ENCODE results near the gene CRABP2. TPM values are rescaled to one million over a fixed set of nuclear protein-coding genes. Genes with fewer than 3 reads are reported as not detected.

CRABP2 gene
- total RNA-seq, 1 experiment from 2014 or later: 1.9 TPM

DNA sequence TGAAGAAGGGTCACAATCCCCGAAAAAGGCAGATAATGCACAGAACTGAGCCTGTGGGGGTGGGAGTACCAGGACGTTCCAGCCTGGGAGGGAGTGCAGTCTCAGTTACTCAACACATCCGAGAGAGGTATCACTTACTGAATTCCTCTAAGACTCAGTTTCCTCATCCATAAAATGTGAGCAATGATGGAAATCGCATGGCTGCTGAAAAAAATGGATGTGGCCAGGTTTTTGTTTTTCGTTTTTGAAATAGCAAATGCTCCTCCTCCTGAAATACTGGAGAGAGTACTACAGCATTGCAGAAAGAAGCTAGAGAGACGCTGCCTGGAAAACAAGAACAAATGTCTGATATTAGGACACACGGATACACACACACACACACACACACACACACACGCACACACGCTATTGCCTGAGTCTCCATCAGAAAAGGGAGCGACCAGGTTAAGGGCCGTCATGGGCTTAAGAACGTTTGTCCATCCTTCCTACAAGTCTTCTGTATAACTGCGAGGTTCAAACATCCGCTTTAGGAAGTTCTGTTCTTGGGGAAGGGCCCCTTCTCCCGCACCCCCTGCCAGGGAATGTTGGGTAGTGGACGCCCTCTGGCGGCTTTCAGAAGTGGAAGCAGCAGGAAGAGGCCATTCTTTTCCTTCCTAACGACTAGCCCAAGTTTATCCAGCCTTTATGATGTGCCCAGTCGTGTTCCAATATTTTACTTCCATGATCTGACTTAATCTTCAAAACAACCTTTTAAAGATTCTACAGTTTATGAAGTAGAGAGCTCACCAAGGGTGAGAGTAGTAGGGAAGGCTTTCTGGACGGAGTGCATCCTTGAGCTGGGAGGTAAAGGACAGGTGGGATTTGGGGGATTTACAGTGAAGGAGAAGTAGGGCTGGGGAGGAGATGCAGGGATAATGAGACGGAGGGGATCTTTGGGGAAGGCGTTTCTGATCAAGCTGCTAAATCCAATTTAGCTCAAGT is 27.5 kb downstream of the CRABP2 start:
- no peak overlapping the region for H3K4me3 Mint-ChIP-seq (ENCODE audit: unreplicated experiment)
- CTCF ChIA-PET: interaction anchor here (0.6 to 47.2 kb wide), 38 partner anchors 8 to 1865 kb away, joined by 3 to 2415 read pairs (median 4); partner anchors contain the start of genes CRABP2, ISG20L2 and METTL25B

DNA sequence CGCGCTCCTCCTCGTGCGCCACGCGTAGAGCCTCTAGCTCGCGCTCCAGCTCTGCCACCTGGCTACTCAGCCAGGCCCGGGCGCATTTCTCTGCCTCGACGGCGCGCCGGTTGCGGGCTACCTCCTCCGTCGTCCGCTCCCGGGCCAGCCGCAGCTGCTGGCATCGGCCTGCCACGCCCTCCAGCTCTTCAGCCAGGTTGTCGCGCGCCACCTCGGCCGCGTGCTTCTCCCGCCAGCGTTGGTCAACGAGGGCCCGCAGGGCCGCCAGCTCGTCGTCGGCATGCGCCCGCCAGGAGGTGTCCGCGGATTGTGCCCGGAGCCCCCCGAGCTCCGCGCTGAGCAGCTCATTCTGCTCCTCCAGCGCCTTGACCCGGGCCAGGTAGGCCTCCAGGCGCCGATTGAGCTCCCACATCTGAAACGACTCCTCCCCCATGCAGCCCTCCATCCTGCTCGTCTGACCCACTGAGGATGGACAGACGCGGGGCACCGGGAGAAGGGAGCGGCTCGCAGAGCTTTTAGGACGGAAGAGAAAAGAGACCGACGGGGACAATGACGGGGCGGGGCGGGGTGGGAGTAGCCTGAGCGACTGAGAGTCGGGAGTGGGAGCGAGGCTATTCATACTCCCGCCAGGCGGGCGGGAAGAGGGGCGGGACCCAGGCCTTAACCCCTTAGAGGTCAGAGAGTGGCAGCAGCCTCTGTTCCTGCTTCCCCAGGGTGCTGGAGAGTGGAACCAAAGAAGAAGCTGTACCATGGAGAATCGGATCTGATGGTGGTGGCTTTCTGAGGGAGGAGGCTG is 28.4 kb downstream of the CRABP2 start, which contains the start of gene NES:
Gene NES, minus strand, starts transcription at position 588 of the 796 bp plus-strand sequence. Its CDS starts 143 bp downstream, at position 445.
- no peak within 1 kb of the TSS for H3K27ac Mint-ChIP-seq (ENCODE audit: low read depth, unreplicated experiment)
- no peak for DNase-seq (ENCODE audit: unreplicated experiment)
- intact Hi-C loops (cut with micrococcal nuclease): no loop called here
- H3K27me3 Mint-ChIP-seq (ENCODE audit: insufficient read depth, unreplicated experiment): peaks cover 55% of the 10 kb centered on the region
- no peaks in the 10 kb centered on the region for H3K9me3 Mint-ChIP-seq (ENCODE audit: unreplicated experiment)
- H3K4me3 Mint-ChIP-seq (ENCODE audit: unreplicated experiment): no peak within 1 kb of the TSS
- no TSS peak for BruUV-seq (replicated peaks)
- TF ChIP-seq, protein P1, sequence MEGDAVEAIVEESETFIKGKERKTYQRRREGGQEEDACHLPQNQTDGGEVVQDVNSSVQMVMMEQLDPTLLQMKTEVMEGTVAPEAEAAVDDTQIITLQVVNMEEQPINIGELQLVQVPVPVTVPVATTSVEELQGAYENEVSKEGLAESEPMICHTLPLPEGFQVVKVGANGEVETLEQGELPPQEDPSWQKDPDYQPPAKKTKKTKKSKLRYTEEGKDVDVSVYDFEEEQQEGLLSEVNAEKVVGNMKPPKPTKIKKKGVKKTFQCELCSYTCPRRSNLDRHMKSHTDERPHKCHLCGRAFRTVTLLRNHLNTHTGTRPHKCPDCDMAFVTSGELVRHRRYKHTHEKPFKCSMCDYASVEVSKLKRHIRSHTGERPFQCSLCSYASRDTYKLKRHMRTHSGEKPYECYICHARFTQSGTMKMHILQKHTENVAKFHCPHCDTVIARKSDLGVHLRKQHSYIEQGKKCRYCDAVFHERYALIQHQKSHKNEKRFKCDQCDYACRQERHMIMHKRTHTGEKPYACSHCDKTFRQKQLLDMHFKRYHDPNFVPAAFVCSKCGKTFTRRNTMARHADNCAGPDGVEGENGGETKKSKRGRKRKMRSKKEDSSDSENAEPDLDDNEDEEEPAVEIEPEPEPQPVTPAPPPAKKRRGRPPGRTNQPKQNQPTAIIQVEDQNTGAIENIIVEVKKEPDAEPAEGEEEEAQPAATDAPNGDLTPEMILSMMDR (IDR thresholded peaks at IDR 0.05; ENCODE audit: unreplicated experiment): no peak
- CTCF ChIA-PET: interaction anchor here (0.6 to 47.2 kb wide), 27 partner anchors 9 to 1864 kb away, joined by 3 to 2415 read pairs (median 4); partner anchors contain the start of genes CRABP2, ISG20L2 and METTL25B
- POLR2A ChIA-PET: interaction anchor here (0.6 to 3.5 kb wide), 3 partner anchors 9 to 55 kb away, joined by 3 to 19 read pairs (median 5); no protein-coding TSS in a partner anchor
- peaks cover 5% of the 10 kb centered on the region for H3K36me3 Mint-ChIP-seq (ENCODE audit: insufficient read depth, unreplicated experiment)
- peaks cover 6% of the 10 kb centered on the region for H3K4me1 Mint-ChIP-seq (ENCODE audit: insufficient read depth, unreplicated experiment)

More for the DNA sequence above, 27.5 kb downstream of the CRABP2 start:
- intact Hi-C loops (cut with micrococcal nuclease): loop anchor here (1.0 kb wide), 2 partner anchors 18 to 52 kb away; no protein-coding TSS in a partner anchor
- TF ChIP-seq, protein P1 (IDR thresholded peaks at IDR 0.05; ENCODE audit: unreplicated experiment): peak; percentile 91
- POLR2A ChIA-PET: interaction anchor here (0.6 to 3.5 kb wide), 2 partner anchors 18 to 56 kb away, joined by 3 to 19 read pairs; no protein-coding TSS in a partner anchor
- H3K9me3 Mint-ChIP-seq (ENCODE audit: unreplicated experiment): no peaks in the 10 kb centered on the region
- peaks cover 6% of the 10 kb centered on the region for H3K4me1 Mint-ChIP-seq (ENCODE audit: insufficient read depth, unreplicated experiment)
- no TSS peak for BruUV-seq (replicated peaks)
- peaks cover 5% of the 10 kb centered on the region for H3K36me3 Mint-ChIP-seq (ENCODE audit: insufficient read depth, unreplicated experiment)
- peaks cover 46% of the 10 kb centered on the region for H3K27me3 Mint-ChIP-seq (ENCODE audit: insufficient read depth, unreplicated experiment)
- no peak overlapping the region for H3K27ac Mint-ChIP-seq (ENCODE audit: low read depth, unreplicated experiment)
- DNase-seq (ENCODE audit: unreplicated experiment): peak; percentile 87

DNA sequence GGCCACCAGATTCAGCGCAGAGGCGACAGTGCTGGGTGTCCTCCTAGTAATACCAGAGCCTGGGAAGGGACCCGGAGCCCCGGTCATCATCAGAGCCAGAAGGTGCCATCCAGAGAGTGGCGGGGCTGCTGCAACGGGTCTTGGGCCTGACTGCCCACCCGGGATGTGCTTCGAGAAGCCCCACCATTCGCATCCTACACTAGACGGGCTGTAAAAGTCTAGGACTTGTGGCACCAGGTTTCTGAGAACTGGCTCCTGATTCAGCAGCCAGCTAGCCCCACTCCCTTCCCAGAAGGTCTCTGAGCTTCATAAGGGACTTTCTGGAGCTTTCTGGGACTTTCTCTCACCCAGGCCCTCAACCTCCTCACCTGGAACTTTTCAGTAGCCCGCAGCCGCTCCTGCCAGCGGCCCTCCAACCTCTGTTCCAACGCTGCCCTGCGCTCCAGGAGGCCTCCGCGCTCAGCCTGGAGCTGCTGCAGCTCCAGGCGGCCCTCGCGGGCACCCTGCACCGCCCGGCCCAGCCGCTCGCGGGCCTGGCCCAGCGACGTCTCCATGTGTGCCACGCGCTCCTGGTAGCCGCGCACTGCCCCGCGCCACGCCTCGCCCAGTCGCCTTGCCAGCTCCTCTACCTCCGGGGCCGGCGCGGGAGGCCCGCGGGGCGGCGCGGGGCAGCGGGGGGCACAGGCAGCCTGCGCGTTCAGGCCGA is 29.1 kb downstream of the CRABP2 start:
- TF ChIP-seq, protein P1 (IDR thresholded peaks at IDR 0.05; ENCODE audit: unreplicated experiment): no peak
- Mint-ChIP-seq H3K4me3 (ENCODE audit: unreplicated experiment) (no peak overlapping the region), H3K36me3 (ENCODE audit: insufficient read depth, unreplicated experiment) (peaks cover 5% of the 10 kb centered on the region), H3K4me1 (ENCODE audit: insufficient read depth, unreplicated experiment) (peaks cover 6% of the 10 kb centered on the region), H3K27ac (ENCODE audit: low read depth, unreplicated experiment) (no peak overlapping the region), H3K27me3 (ENCODE audit: insufficient read depth, unreplicated experiment) (peaks cover 62% of the 10 kb centered on the region), H3K9me3 (ENCODE audit: unreplicated experiment) (no peaks in the 10 kb centered on the region)
- no peak for DNase-seq (ENCODE audit: unreplicated experiment)
- intact Hi-C loops (cut with micrococcal nuclease): no loop called here
- no TSS peak for BruUV-seq (replicated peaks)
- CTCF ChIA-PET: interaction anchor here (0.5 to 47.2 kb wide), 16 partner anchors 8 to 290 kb away, joined by 3 to 2415 read pairs (median 4); partner anchors contain the start of genes CRABP2, ISG20L2 and METTL25B
- POLR2A ChIA-PET: interaction anchor here (0.9 to 3.5 kb wide), 2 partner anchors 9 to 16 kb away, joined by 5 to 19 read pairs; no protein-coding TSS in a partner anchor
